ENCODE data around the gene DIO1. TPM values are rescaled to one million over a fixed set of nuclear protein-coding genes. Genes with fewer than 3 reads are reported as not detected.
A peak's percentile ranks its signal among the peaks of the same experiment; 100 is the strongest.

The DIO1 gene
- total and polyA plus RNA-seq, 8 donors = 0.09 TPM; not detected in 7

DNA sequence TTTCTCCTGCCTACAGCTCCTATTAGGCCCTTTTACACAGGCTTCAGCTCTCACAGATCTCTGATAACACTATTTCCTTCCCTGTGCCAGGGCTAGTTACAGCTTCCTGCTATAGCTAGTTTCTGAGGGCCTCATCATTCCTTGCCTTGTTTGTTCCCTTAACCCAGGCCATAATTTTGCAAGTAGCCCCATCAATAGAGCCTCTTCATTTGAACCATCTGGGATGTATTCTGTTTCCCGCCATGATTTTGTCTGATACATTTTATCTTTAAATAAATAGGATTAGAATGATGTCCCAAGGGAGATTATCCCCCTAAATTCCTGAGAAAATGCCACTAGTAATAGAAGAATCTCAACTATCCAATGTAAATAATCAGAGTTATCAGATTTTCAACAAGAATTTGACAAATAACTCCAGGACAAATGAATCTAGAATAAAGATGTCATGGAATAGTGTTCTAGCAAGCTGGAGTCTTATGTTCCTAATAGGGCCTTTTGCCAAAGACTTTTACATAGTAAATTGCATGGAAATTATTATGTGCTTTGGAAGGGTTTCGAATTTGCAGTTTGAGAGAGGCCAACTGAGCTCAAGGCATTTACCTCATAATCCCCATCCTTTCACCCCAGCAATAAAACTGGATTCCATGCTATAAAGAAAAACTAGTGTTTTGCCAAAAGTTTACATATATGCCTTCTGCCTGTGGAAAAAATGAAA is 35.4 kb downstream of the DIO1 start:
- FAIRE-seq (no peak), ATAC-seq (no peak), DNase-seq (no peak)
- Histone ChIP-seq H3K4me1 (no peaks in the 10 kb centered on the region), H3K27ac (no peak overlapping the region), H3K36me3 (no peaks in the 10 kb centered on the region), H3K9me3 (no peaks in the 10 kb centered on the region), H3K27me3 (no peaks in the 10 kb centered on the region), H3K4me3 (no peak overlapping the region)
- WGBS, 2 donors = 92 to 94% methylated on average over 2 of the region's 2 CpGs
- TF ChIP-seq, protein P1, sequence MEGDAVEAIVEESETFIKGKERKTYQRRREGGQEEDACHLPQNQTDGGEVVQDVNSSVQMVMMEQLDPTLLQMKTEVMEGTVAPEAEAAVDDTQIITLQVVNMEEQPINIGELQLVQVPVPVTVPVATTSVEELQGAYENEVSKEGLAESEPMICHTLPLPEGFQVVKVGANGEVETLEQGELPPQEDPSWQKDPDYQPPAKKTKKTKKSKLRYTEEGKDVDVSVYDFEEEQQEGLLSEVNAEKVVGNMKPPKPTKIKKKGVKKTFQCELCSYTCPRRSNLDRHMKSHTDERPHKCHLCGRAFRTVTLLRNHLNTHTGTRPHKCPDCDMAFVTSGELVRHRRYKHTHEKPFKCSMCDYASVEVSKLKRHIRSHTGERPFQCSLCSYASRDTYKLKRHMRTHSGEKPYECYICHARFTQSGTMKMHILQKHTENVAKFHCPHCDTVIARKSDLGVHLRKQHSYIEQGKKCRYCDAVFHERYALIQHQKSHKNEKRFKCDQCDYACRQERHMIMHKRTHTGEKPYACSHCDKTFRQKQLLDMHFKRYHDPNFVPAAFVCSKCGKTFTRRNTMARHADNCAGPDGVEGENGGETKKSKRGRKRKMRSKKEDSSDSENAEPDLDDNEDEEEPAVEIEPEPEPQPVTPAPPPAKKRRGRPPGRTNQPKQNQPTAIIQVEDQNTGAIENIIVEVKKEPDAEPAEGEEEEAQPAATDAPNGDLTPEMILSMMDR (IDR thresholded peaks at IDR 0.05) = no peak
- intact Hi-C loops (cut with DNase I) = no loop called here

DNA sequence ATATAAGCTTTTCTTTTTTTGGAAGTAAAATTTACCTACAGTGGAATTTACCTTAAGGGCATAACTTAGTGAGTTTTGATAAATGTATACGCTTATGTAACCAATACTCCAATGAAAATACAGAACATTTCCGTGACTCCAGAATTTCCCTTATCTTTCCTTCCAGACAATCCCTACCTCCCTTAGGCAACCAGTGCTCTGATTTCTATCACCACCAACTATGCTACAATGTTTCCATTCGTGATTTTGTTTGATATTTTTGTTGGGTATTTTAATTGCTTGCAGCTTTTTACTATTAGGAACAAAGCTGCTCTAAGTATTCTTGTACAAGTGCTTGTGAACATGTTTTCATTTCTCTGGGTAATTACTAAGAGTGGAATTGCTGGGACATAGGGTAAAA is 36.9 kb downstream of the DIO1 start:
- Histone ChIP-seq H3K27me3 (no peaks in the 10 kb centered on the region), H3K9me3 (no peaks in the 10 kb centered on the region), H3K36me3 (no peaks in the 10 kb centered on the region), H3K4me1 (no peaks in the 10 kb centered on the region), H3K27ac (no peak overlapping the region), H3K4me3 (no peak overlapping the region)
- no peak for DNase-seq
- intact Hi-C loops (cut with DNase I) = no loop called here
- no peak for ATAC-seq
- WGBS, 2 donors = 90 to 92% methylated on average over 3 of the region's 3 CpGs
- no peak for FAIRE-seq
- TF ChIP-seq, protein P1 (IDR thresholded peaks at IDR 0.05) = no peak

DNA sequence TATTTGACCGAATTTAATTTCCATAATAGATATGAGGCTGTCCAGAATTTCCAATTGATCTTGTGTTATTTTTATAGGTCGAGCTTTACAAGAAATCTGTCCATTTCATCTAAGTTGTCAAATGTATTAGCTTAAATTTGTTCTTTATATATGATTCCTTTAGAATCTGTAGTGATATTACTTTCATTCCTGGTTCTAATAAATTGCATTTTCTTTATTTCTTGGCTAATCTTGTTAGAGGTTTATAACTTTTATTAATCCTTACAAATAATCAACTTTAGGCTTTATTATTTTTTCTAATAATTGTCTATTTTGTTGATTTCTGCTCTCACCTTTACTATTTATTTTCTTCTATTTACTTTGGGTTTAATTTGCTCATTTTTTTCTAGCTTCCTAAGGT is 37.5 kb downstream of the DIO1 start:
- no peaks in the 10 kb centered on the region for H3K36me3 ChIP-seq
- no peaks in the 10 kb centered on the region for H3K27me3 ChIP-seq
- ATAC-seq = no peak
- no peaks in the 10 kb centered on the region for H3K4me1 ChIP-seq
- peak; percentile 53 for FAIRE-seq
- no peak overlapping the region for H3K27ac ChIP-seq
- no peak for DNase-seq
- WGBS, 2 donors = 95 to 97% methylated on average over 2 of the region's 2 CpGs
- intact Hi-C loops (cut with DNase I) = no loop called here
- no peak overlapping the region for H3K4me3 ChIP-seq
- no peaks in the 10 kb centered on the region for H3K9me3 ChIP-seq
- TF ChIP-seq, protein P1 (IDR thresholded peaks at IDR 0.05) = no peak

DNA sequence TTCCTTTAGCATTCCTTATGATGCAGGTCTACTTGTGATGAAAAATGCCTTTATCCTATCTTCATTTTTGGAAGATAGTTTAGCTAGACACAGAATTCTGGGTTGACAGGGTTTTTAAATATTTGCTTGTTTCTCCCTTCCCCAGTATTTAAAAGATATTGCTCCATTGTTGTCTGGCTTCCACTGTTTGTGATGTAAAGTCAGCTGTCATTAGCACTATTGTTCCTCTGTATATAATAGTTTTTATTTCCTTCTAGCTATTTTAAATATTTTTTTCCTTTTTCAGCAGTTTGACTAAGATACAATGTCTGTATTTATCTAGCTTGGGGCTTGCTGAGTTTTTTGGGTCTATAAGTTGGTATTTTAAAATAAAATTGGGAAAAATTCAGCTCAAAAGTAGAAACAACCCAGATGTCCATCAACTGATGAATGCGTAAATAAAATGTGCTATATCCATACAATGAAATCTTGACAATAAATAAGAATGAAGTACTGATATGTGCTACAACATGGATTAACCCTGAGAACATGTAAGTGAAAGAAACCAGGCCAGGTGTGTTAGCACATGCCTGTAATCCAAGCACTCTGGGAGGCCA is 40.3 kb downstream of the DIO1 start:
- ATAC-seq (no peak), DNase-seq (no peak), FAIRE-seq (no peak)
- Histone ChIP-seq H3K9me3 (no peaks in the 10 kb centered on the region), H3K4me3 (no peak overlapping the region), H3K27ac (no peak overlapping the region), H3K27me3 (no peaks in the 10 kb centered on the region), H3K36me3 (no peaks in the 10 kb centered on the region), H3K4me1 (no peaks in the 10 kb centered on the region)
- intact Hi-C loops (cut with DNase I) = no loop called here
- 95 to 97% methylated on average over 1 of the region's 1 CpG for WGBS, 2 donors
- TF ChIP-seq, protein P1 (IDR thresholded peaks at IDR 0.05) = no peak

DNA sequence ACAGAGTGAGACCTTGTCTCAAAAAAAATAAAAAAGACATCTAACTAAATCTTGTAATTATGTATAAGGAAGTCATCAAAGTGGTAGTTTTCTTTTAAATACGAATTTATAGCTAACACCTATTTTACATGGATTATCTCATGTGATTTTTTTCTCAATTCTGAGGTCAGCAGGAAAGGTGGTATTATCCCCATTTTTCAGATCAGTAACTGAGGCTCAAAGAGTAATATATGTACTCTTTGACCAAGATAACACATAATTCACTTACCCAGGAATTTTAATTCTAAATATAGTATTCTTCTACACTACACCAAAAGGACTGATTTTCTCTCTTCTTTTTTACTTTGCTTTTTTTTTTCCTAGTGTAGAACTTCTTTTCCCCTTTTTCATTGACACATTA is 42.4 kb downstream of the DIO1 start:
- no peaks in the 10 kb centered on the region for H3K4me1 ChIP-seq
- no peaks in the 10 kb centered on the region for H3K9me3 ChIP-seq
- no peak for ATAC-seq
- no peak overlapping the region for H3K4me3 ChIP-seq
- 86 to 91% methylated on average over 1 of the region's 1 CpG for WGBS, 2 donors
- H3K27ac ChIP-seq = no peak overlapping the region
- no peak for FAIRE-seq
- H3K36me3 ChIP-seq = no peaks in the 10 kb centered on the region
- TF ChIP-seq, protein P1 (IDR thresholded peaks at IDR 0.05) = no peak
- no peak for DNase-seq
- intact Hi-C loops (cut with DNase I) = no loop called here
- H3K27me3 ChIP-seq = no peaks in the 10 kb centered on the region
